Sigmoid colon (tissue), 4 donors: ENCODE measurements around the gene KCNE1.

Experiments used
- CTCF ChIP-seq, 4 experiments: fragments of 450-650 bp in 3 of 4; fragments of 200-600 bp in 1 of 4; IDR thresholded peaks; one replicate each; pipeline ENCODE4 v1.5.1; 2016 to 2019; ENCODE audit warnings: antibody characterized with exemption in 4 of 4, mild to moderate bottlenecking in 3 of 4, moderate library complexity in 2 of 4
- EP300 ChIP-seq, 4 donors: sonication (generic); formaldehyde crosslinking; IDR thresholded peaks; one replicate each; pipeline ENCODE4 v1.6.1; 2017; ENCODE audit warnings: antibody characterized with exemption in 4 of 4
- POLR2A ChIP-seq, 2 donors: fragments of 450-650 bp; IDR thresholded peaks; one replicate each; pipeline ENCODE4 v1.6.1; 2016; ENCODE audit warnings: antibody characterized with exemption in 2 of 2, mild to moderate bottlenecking in 2 of 2, moderate library complexity in 2 of 2

- TF ChIP-seq POLR2A (IDR thresholded peaks at IDR 0.05) (no peak), CTCF (IDR thresholded peaks at IDR 0.05) (no peak), EP300 (IDR thresholded peaks at IDR 0.05) (no peak)
Observed at GRCh38 chr21:34517039-34517438, 5.0 kb upstream of the KCNE1 start.
